Measurements from ENCODE around the gene TMCC1. TPM values are rescaled to one million over a fixed set of nuclear protein-coding genes. Genes with fewer than 3 reads are reported as not detected.

TMCC1 gene
- total RNA-seq, 1 experiment from 2014 or later = 6.2 TPM

GRCh38 chr3:129620828-129621559, 272.5 kb downstream of the TMCC1 start:
- Histone ChIP-seq H3K27me3 (ENCODE audit: low read length) (no peaks in the 10 kb centered on the region), H3F3A (ENCODE audit: low read length, unreplicated experiment) (no peaks in the 10 kb centered on the region), H3K27ac (ENCODE audit: low read length) (no peak overlapping the region), H3K4me3 (ENCODE audit: low read length) (no peak overlapping the region), H3K36me3 (ENCODE audit: low read depth, low read length) (no peaks in the 10 kb centered on the region), H3K4me1 (ENCODE audit: insufficient read depth, low read length) (peaks cover 8% of the 10 kb centered on the region), H3K9me2 (replicated peaks; ENCODE audit: low read length) (no peaks in the 10 kb centered on the region), H4K20me1 (ENCODE audit: low read length) (no peaks in the 10 kb centered on the region), H2AFZ (ENCODE audit: low read length) (no peak overlapping the region), H3K79me2 (ENCODE audit: low read length) (no peaks in the 10 kb centered on the region), H3K9ac (ENCODE audit: low read length) (no peak overlapping the region), H3K4me2 (ENCODE audit: low read length) (no peak overlapping the region), H3K9me3 (ENCODE audit: low read length) (no peaks in the 10 kb centered on the region)
- no peak for ATAC-seq
- CTCF ChIA-PET = no interaction called here
- BruUV-seq (replicated peaks) = no TSS peak
- TF ChIP-seq EZH2phosphoT487 (IDR thresholded peaks at IDR 0.05; ENCODE audit: borderline replicate concordance, low read length) = no peak
- TF ChIP-seq, protein P1, sequence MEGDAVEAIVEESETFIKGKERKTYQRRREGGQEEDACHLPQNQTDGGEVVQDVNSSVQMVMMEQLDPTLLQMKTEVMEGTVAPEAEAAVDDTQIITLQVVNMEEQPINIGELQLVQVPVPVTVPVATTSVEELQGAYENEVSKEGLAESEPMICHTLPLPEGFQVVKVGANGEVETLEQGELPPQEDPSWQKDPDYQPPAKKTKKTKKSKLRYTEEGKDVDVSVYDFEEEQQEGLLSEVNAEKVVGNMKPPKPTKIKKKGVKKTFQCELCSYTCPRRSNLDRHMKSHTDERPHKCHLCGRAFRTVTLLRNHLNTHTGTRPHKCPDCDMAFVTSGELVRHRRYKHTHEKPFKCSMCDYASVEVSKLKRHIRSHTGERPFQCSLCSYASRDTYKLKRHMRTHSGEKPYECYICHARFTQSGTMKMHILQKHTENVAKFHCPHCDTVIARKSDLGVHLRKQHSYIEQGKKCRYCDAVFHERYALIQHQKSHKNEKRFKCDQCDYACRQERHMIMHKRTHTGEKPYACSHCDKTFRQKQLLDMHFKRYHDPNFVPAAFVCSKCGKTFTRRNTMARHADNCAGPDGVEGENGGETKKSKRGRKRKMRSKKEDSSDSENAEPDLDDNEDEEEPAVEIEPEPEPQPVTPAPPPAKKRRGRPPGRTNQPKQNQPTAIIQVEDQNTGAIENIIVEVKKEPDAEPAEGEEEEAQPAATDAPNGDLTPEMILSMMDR (conservative IDR thresholded peaks at IDR 0.05; ENCODE audit: low read depth, low read length) = no peak
- TF ChIP-seq EZH2 (IDR thresholded peaks at IDR 0.05; ENCODE audit: low read length, unreplicated experiment) = no peak
- POLR2A ChIA-PET (ENCODE audit: unreplicated experiment) = no interaction called here
- intact Hi-C loops (cut with micrococcal nuclease) = loop anchor here (10.0 kb wide), 1 partner anchor 384 kb away; no protein-coding TSS in a partner anchor
- DNase-seq = no peak

- Histone ChIP-seq H3K4me1 (ENCODE audit: insufficient read depth, low read length) (no peaks in the 10 kb centered on the region), H3K9me2 (replicated peaks; ENCODE audit: low read length) (no peaks in the 10 kb centered on the region), H3K36me3 (ENCODE audit: low read depth, low read length) (no peaks in the 10 kb centered on the region), H3K9ac (ENCODE audit: low read length) (no peak overlapping the region), H3K4me3 (ENCODE audit: low read length) (no peak overlapping the region), H3K4me2 (ENCODE audit: low read length) (no peak overlapping the region), H3K27me3 (ENCODE audit: low read length) (no peaks in the 10 kb centered on the region), H4K20me1 (ENCODE audit: low read length) (no peaks in the 10 kb centered on the region), H3F3A (ENCODE audit: low read length, unreplicated experiment) (no peaks in the 10 kb centered on the region), H2AFZ (ENCODE audit: low read length) (no peak overlapping the region), H3K79me2 (ENCODE audit: low read length) (no peaks in the 10 kb centered on the region), H3K27ac (ENCODE audit: low read length) (no peak overlapping the region), H3K9me3 (ENCODE audit: low read length) (no peaks in the 10 kb centered on the region)
- BruUV-seq (replicated peaks) = no TSS peak
- intact Hi-C loops (cut with micrococcal nuclease) = loop anchor here (10.0 kb wide), 1 partner anchor 385 kb away; no protein-coding TSS in a partner anchor
- ATAC-seq (no peak), DNase-seq (no peak)
- ChIA-PET CTCF (no interaction called here), POLR2A (ENCODE audit: unreplicated experiment) (no interaction called here)
- TF ChIP-seq EZH2phosphoT487 (IDR thresholded peaks at IDR 0.05; ENCODE audit: borderline replicate concordance, low read length) = no peak
- TF ChIP-seq, protein P1 (conservative IDR thresholded peaks at IDR 0.05; ENCODE audit: low read depth, low read length) = no peak
Measured at GRCh38 chr3:129619726-129620162, 273.8 kb downstream of the TMCC1 start.

- DNase-seq (no peak), ATAC-seq (no peak)
- Histone ChIP-seq H3K9ac (ENCODE audit: low read length) (no peak overlapping the region), H4K20me1 (ENCODE audit: low read length) (no peaks in the 10 kb centered on the region), H3K27me3 (ENCODE audit: low read length) (no peaks in the 10 kb centered on the region), H3K4me2 (ENCODE audit: low read length) (no peak overlapping the region), H3K36me3 (ENCODE audit: low read depth, low read length) (no peaks in the 10 kb centered on the region), H2AFZ (ENCODE audit: low read length) (no peak overlapping the region), H3K27ac (ENCODE audit: low read length) (no peak overlapping the region), H3K79me2 (ENCODE audit: low read length) (no peaks in the 10 kb centered on the region), H3K9me3 (ENCODE audit: low read length) (no peaks in the 10 kb centered on the region), H3K4me1 (ENCODE audit: insufficient read depth, low read length) (no peaks in the 10 kb centered on the region), H3K9me2 (replicated peaks; ENCODE audit: low read length) (no peaks in the 10 kb centered on the region), H3K4me3 (ENCODE audit: low read length) (no peak overlapping the region), H3F3A (ENCODE audit: low read length, unreplicated experiment) (no peaks in the 10 kb centered on the region)
- no TSS peak for BruUV-seq (replicated peaks)
- ChIA-PET CTCF (no interaction called here), POLR2A (ENCODE audit: unreplicated experiment) (no interaction called here)
- intact Hi-C loops (cut with micrococcal nuclease) = no loop called here
- no peak for TF ChIP-seq EZH2phosphoT487 (IDR thresholded peaks at IDR 0.05; ENCODE audit: borderline replicate concordance, low read length)
- TF ChIP-seq EZH2 (IDR thresholded peaks at IDR 0.05; ENCODE audit: low read length, unreplicated experiment) = no peak
- TF ChIP-seq, protein P1 (conservative IDR thresholded peaks at IDR 0.05; ENCODE audit: low read depth, low read length) = no peak
Measured at GRCh38 chr3:129618901-129619671, 274.4 kb downstream of the TMCC1 start.
